Measurements from ENCODE around the gene ANK3. TPM values are rescaled to one million over a fixed set of nuclear protein-coding genes. Genes with fewer than 3 reads are reported as not detected.

ANK3 gene
- total RNA-seq, 1 donor from 2014 or later: 12.6 TPM

GRCh38 chr10:60009710-60010383 lies 379.8 kb downstream of the ANK3 start:
- no peak for TF ChIP-seq CTCF (IDR thresholded peaks at IDR 0.05; ENCODE audit: unreplicated experiment)
- Mint-ChIP-seq H3K9me3 (ENCODE audit: unreplicated experiment) (no peaks in the 10 kb centered on the region), H3K27ac (ENCODE audit: unreplicated experiment) (no peak overlapping the region), H3K36me3 (ENCODE audit: low read depth, unreplicated experiment) (no peaks in the 10 kb centered on the region), H3K4me1 (ENCODE audit: unreplicated experiment) (no peaks in the 10 kb centered on the region), H3K4me3 (ENCODE audit: unreplicated experiment) (no peak overlapping the region), H3K27me3 (ENCODE audit: unreplicated experiment) (peaks cover 1% of the 10 kb centered on the region)
- DNase-seq (ENCODE audit: low spot score): no peak

GRCh38 chr10:60009276-60009675 lies 380.4 kb downstream of the ANK3 start:
- no peak overlapping the region for H3K4me3 Mint-ChIP-seq (ENCODE audit: unreplicated experiment)
- no peak overlapping the region for H3K27ac Mint-ChIP-seq (ENCODE audit: unreplicated experiment)
- H3K27me3 Mint-ChIP-seq (ENCODE audit: unreplicated experiment): peaks cover 1% of the 10 kb centered on the region
- no peaks in the 10 kb centered on the region for H3K9me3 Mint-ChIP-seq (ENCODE audit: unreplicated experiment)
- H3K4me1 Mint-ChIP-seq (ENCODE audit: unreplicated experiment): no peaks in the 10 kb centered on the region
- H3K36me3 Mint-ChIP-seq (ENCODE audit: low read depth, unreplicated experiment): no peaks in the 10 kb centered on the region
- no peak for DNase-seq (ENCODE audit: low spot score)
- no peak for TF ChIP-seq CTCF (IDR thresholded peaks at IDR 0.05; ENCODE audit: unreplicated experiment)

- peaks cover 1% of the 10 kb centered on the region for H3K27me3 Mint-ChIP-seq (ENCODE audit: unreplicated experiment)
- no peak for TF ChIP-seq CTCF (IDR thresholded peaks at IDR 0.05; ENCODE audit: unreplicated experiment)
- no peak overlapping the region for H3K27ac Mint-ChIP-seq (ENCODE audit: unreplicated experiment)
- H3K36me3 Mint-ChIP-seq (ENCODE audit: low read depth, unreplicated experiment): no peaks in the 10 kb centered on the region
- no peaks in the 10 kb centered on the region for H3K9me3 Mint-ChIP-seq (ENCODE audit: unreplicated experiment)
- no peak overlapping the region for H3K4me3 Mint-ChIP-seq (ENCODE audit: unreplicated experiment)
- H3K4me1 Mint-ChIP-seq (ENCODE audit: unreplicated experiment): no peaks in the 10 kb centered on the region
- DNase-seq (ENCODE audit: low spot score): no peak
Measured at GRCh38 chr10:60008816-60009215, 380.9 kb downstream of the ANK3 start.

GRCh38 chr10:60006062-60006461 lies 383.6 kb downstream of the ANK3 start:
- no peaks in the 10 kb centered on the region for H3K9me3 Mint-ChIP-seq (ENCODE audit: unreplicated experiment)
- H3K4me3 Mint-ChIP-seq (ENCODE audit: unreplicated experiment): no peak overlapping the region
- no peaks in the 10 kb centered on the region for H3K36me3 Mint-ChIP-seq (ENCODE audit: low read depth, unreplicated experiment)
- DNase-seq (ENCODE audit: low spot score): no peak
- no peak overlapping the region for H3K27ac Mint-ChIP-seq (ENCODE audit: unreplicated experiment)
- no peaks in the 10 kb centered on the region for H3K27me3 Mint-ChIP-seq (ENCODE audit: unreplicated experiment)
- no peak for TF ChIP-seq CTCF (IDR thresholded peaks at IDR 0.05; ENCODE audit: unreplicated experiment)
- H3K4me1 Mint-ChIP-seq (ENCODE audit: unreplicated experiment): no peaks in the 10 kb centered on the region

GRCh38 chr10:60003651-60004523 lies 385.8 kb downstream of the ANK3 start:
- TF ChIP-seq CTCF (IDR thresholded peaks at IDR 0.05; ENCODE audit: unreplicated experiment): no peak
- no peaks in the 10 kb centered on the region for H3K36me3 Mint-ChIP-seq (ENCODE audit: low read depth, unreplicated experiment)
- no peaks in the 10 kb centered on the region for H3K9me3 Mint-ChIP-seq (ENCODE audit: unreplicated experiment)
- no peak for DNase-seq (ENCODE audit: low spot score)
- no peaks in the 10 kb centered on the region for H3K4me1 Mint-ChIP-seq (ENCODE audit: unreplicated experiment)
- no peaks in the 10 kb centered on the region for H3K27me3 Mint-ChIP-seq (ENCODE audit: unreplicated experiment)
- no peak overlapping the region for H3K27ac Mint-ChIP-seq (ENCODE audit: unreplicated experiment)
- H3K4me3 Mint-ChIP-seq (ENCODE audit: unreplicated experiment): no peak overlapping the region

Measured in endothelial cell (in vitro differentiated cells).